Non-pigmented ciliary epithelial cell (primary cell): ENCODE data around the gene RRP9.

Experiments
- DNase-seq: peaks from one replicate; pipeline ENCODE4 v3.0.0-alpha.2; 2010; ENCODE audit warnings: low read depth

Gene RRP9

GRCh38 chr3:51970606-51971300 is 29.0 kb upstream of the RRP9 start:
- DNase-seq, result no peak

- DNase-seq, result no peak
These were observed 28.1 kb upstream of the RRP9 start for GRCh38 chr3:51969841-51970240.

GRCh38 chr3:51968883-51969678 is 27.4 kb upstream of the RRP9 start:
- no peak for DNase-seq

GRCh38 chr3:51968170-51968775 is 26.6 kb upstream of the RRP9 start:
- DNase-seq, result no peak

GRCh38 chr3:51967384-51968169 is 25.9 kb upstream of the RRP9 start, which contains the start of gene PCBP4:
PCBP4 (minus strand) TSS chr3:51967454; CDS start chr3:51961240, 6,214 bp downstream.
- no peak for DNase-seq

- DNase-seq, result no peak
These were observed 25.2 kb upstream of the RRP9 start for GRCh38 chr3:51966922-51967383.

- no peak for DNase-seq
These were observed 24.8 kb upstream of the RRP9 start for GRCh38 chr3:51966486-51966885.

GRCh38 chr3:51966016-51966415 is 24.3 kb upstream of the RRP9 start:
- no peak for DNase-seq

- DNase-seq, result no peak
These were observed 22.8 kb upstream of the RRP9 start for GRCh38 chr3:51964521-51964920.

- no peak for DNase-seq
These were observed 22.3 kb upstream of the RRP9 start for GRCh38 chr3:51963951-51964451.

- DNase-seq, result no peak
These were observed 21.3 kb upstream of the RRP9 start for GRCh38 chr3:51962854-51963530.

- DNase-seq, result no peak
These were observed 20.2 kb upstream of the RRP9 start for GRCh38 chr3:51961602-51962569.

GRCh38 chr3:51961011-51961410 is 19.3 kb upstream of the RRP9 start:
- no peak for DNase-seq

- no peak for DNase-seq
These were observed 18.7 kb upstream of the RRP9 start for GRCh38 chr3:51960386-51960785.

GRCh38 chr3:51959651-51960050 is 17.9 kb upstream of the RRP9 start:
- DNase-seq, result no peak

- no peak for DNase-seq
These were observed 17.2 kb upstream of the RRP9 start for GRCh38 chr3:51958603-51959521.

- no peak for DNase-seq
These were observed 16.0 kb upstream of the RRP9 start for GRCh38 chr3:51957520-51958205.
